ENCODE data around the gene MGAT5. TPM values are rescaled to one million over a fixed set of nuclear protein-coding genes. Genes with fewer than 3 reads are reported as not detected.

The MGAT5 gene
- total RNA-seq, 3 donors from 2014 or later (not counting 1 experiment from before 2014, with no cell fraction given): 39.7 to 58.2 (median 57.0) TPM

DNA sequence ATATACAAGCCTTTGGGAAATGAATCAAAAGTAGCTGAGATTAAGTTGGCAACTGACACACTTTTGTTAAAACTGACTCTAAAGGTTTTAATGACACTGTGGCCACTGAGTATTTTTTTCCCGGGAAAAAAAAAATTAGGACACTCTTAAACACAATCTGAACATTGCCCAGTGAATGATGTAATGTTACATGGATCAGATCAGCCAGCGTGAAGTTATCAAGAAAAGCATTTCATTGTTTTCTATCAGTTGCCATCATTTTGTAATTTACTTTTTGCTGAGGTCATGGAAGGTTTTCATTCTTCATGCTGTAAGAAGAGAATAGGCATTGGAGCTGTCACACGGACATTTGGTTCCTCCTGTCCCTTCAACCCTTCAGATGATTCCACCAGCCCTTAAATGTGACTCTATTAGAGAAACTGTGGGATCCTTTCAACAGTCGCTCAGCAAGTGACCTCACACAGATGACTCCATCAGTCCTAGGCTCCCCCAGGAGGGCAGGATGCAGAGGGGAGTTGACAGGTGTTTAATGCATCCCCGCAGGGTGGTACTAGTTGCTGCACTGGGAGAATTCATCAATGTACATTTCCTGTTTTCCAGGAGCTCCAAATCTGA, 164.2 kb downstream of the MGAT5 start:
- intact Hi-C loops (cut with micrococcal nuclease): loop anchor here (10.0 kb wide), 1 partner anchor 173 kb away; no protein-coding TSS in a partner anchor
- no peaks in the 10 kb centered on the region for H3K36me3 Mint-ChIP-seq
- peaks cover 28% of the 10 kb centered on the region for H3K36me3 ChIP-seq (ENCODE audit: control insufficient read depth, insufficient read depth, low read length)

DNA sequence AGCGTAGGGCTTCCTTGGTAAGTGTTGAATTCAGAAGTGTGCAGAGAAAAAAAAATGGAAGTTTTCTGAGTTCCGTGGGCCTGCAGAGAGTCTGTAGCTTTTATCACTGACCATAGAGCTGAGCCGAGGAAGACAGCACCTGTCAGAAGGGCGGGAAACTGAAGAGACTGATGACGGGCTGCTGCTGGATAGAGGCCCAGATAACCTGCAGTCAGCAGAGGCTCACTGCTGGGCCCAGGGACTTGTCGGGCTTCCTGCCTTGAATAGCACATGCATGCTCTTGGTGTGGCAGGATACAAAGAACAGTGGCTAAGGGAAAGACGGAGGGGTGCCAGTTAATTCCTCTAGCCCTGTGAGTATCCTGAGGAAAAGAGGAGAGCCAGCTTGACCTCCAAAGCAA, 166.4 kb downstream of the MGAT5 start:
- Mint-ChIP-seq H3K4me3 (no peak overlapping the region), H3K4me1 (peaks cover 0 to 8% of the 10 kb centered on the region in 2 donors), H3K27ac (no peak overlapping the region), H3K36me3 (peaks cover 9% of the 10 kb centered on the region), H3K27me3 (ENCODE audit: low read depth in 2 of 2) (no peaks in the 10 kb centered on the region), H3K9me3 (no peaks in the 10 kb centered on the region)
- intact Hi-C loops (cut with micrococcal nuclease): no loop called here
- Histone ChIP-seq H3K4me3 (ENCODE audit: low read length) (no peak overlapping the region), H3K36me3 (ENCODE audit: control insufficient read depth, insufficient read depth, low read length) (peaks cover 42% of the 10 kb centered on the region), H3K27ac (ENCODE audit: low read length) (no peak overlapping the region), H3K9me3 (ENCODE audit: control insufficient read depth, insufficient read depth, low read length) (no peaks in the 10 kb centered on the region), H3K27me3 (ENCODE audit: control insufficient read depth, insufficient read depth, low read length) (no peaks in the 10 kb centered on the region), H3K4me1 (ENCODE audit: control insufficient read depth, insufficient read depth, low read length) (no peaks in the 10 kb centered on the region)
- DNase-seq (no peak), ATAC-seq (no peak)
- 96% methylated on average over 7 of the region's 7 CpGs for WGBS (ENCODE audit: insufficient coverage)
- TF ChIP-seq, protein P1, sequence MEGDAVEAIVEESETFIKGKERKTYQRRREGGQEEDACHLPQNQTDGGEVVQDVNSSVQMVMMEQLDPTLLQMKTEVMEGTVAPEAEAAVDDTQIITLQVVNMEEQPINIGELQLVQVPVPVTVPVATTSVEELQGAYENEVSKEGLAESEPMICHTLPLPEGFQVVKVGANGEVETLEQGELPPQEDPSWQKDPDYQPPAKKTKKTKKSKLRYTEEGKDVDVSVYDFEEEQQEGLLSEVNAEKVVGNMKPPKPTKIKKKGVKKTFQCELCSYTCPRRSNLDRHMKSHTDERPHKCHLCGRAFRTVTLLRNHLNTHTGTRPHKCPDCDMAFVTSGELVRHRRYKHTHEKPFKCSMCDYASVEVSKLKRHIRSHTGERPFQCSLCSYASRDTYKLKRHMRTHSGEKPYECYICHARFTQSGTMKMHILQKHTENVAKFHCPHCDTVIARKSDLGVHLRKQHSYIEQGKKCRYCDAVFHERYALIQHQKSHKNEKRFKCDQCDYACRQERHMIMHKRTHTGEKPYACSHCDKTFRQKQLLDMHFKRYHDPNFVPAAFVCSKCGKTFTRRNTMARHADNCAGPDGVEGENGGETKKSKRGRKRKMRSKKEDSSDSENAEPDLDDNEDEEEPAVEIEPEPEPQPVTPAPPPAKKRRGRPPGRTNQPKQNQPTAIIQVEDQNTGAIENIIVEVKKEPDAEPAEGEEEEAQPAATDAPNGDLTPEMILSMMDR (IDR thresholded peaks at IDR 0.05): no peak

More for the DNA sequence above, 164.2 kb downstream of the MGAT5 start:
- Histone ChIP-seq H3K9me3 (ENCODE audit: control insufficient read depth, insufficient read depth, low read length) (no peaks in the 10 kb centered on the region), H3K27ac (ENCODE audit: low read length) (no peak overlapping the region), H3K4me1 (ENCODE audit: control insufficient read depth, insufficient read depth, low read length) (no peaks in the 10 kb centered on the region), H3K27me3 (ENCODE audit: control insufficient read depth, insufficient read depth, low read length) (no peaks in the 10 kb centered on the region), H3K4me3 (ENCODE audit: low read length) (no peak overlapping the region)
- no peak for DNase-seq
- ATAC-seq: no peak
- Mint-ChIP-seq H3K27ac (no peak overlapping the region), H3K9me3 (no peaks in the 10 kb centered on the region), H3K4me3 (no peak overlapping the region), H3K27me3 (ENCODE audit: low read depth in 2 of 2) (no peaks in the 10 kb centered on the region), H3K4me1 (no peaks in the 10 kb centered on the region)
- TF ChIP-seq, protein P1 (IDR thresholded peaks at IDR 0.05): no peak
- WGBS (ENCODE audit: insufficient coverage): 92% methylated on average over 5 of the region's 5 CpGs

- Mint-ChIP-seq H3K27ac (no peak overlapping the region), H3K9me3 (no peaks in the 10 kb centered on the region), H3K4me3 (no peak overlapping the region), H3K27me3 (ENCODE audit: low read depth in 2 of 2) (no peaks in the 10 kb centered on the region), H3K36me3 (peaks cover 10% of the 10 kb centered on the region), H3K4me1 (peaks cover 0 to 11% of the 10 kb centered on the region in 2 donors)
- 94% methylated on average over 3 of the region's 3 CpGs for WGBS (ENCODE audit: insufficient coverage)
- no peaks in the 10 kb centered on the region for H3K4me1 ChIP-seq (ENCODE audit: control insufficient read depth, insufficient read depth, low read length)
- no peak for DNase-seq
- intact Hi-C loops (cut with micrococcal nuclease): no loop called here
- H3K36me3 ChIP-seq (ENCODE audit: control insufficient read depth, insufficient read depth, low read length): peaks cover 42% of the 10 kb centered on the region
- no peak overlapping the region for H3K4me3 ChIP-seq (ENCODE audit: low read length)
- H3K9me3 ChIP-seq (ENCODE audit: control insufficient read depth, insufficient read depth, low read length): no peaks in the 10 kb centered on the region
- no peaks in the 10 kb centered on the region for H3K27me3 ChIP-seq (ENCODE audit: control insufficient read depth, insufficient read depth, low read length)
- no peak overlapping the region for H3K27ac ChIP-seq (ENCODE audit: low read length)
- no peak for ATAC-seq
- TF ChIP-seq, protein P1 (IDR thresholded peaks at IDR 0.05): no peak
Observed at GRCh38 chr2:134420920-134421319, 167.0 kb downstream of the MGAT5 start.
